Neural cell (in vitro differentiated cells): ENCODE data around the gene SFR1.

Source experiments
- EZH2 ChIP-seq: fragments of 200-600, 300-800 bp; shearing (Covaris generic), sonication (generic); IDR thresholded peaks from 2 replicates; pipeline ENCODE4 v1.6.1; 2014; ENCODE audit warnings: antibody characterized with exemption, low read length, borderline replicate concordance, mild to moderate bottlenecking; ENCODE audit not compliant: insufficient read depth, poor library complexity, severe bottlenecking
- POLR2AphosphoS5 ChIP-seq: IDR thresholded peaks from 2 replicates; pipeline ENCODE4 v1.6.1; 2012
- TAF1 ChIP-seq: IDR thresholded peaks from 2 replicates; pipeline ENCODE4 v1.6.1; 2012; ENCODE audit warnings: low read depth
- TF ChIP-seq, protein P1 (sequence below): fragments of 450-650 bp; IDR thresholded peaks from 2 replicates; pipeline ENCODE4 v1.5.1; 2014; ENCODE audit warnings: antibody characterized with exemption, mild to moderate bottlenecking, moderate library complexity; ENCODE audit not compliant: poor library complexity, severe bottlenecking
- TF ChIP-seq, protein P2 (sequence below): IDR thresholded peaks from 2 replicates; pipeline ENCODE4 v1.6.1; 2012; ENCODE audit warnings: borderline replicate concordance

DNA sequence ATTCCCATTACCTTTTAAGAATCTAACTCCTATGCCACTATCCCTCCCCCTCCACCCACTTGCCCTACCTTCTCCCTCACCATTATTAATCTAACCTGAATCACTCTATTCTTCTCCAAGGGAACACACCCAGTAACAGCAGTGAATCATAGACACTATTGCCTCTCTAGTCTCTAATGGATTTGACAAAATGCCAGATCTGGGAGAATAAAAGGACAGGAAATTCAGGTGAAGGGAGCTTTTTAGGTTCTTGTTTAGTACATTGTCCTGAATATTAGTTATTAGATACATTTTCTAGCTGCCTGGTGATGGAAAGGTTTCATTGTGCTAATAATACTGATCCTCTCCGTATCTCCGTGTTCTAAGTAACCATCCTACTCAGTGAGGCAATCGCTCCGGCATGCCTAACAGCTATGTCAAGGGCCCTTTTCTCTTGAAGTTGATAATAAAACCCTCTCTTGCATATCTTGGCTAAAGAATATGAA is 4.1 kb upstream of the SFR1 start:
- TF ChIP-seq, protein P1, sequence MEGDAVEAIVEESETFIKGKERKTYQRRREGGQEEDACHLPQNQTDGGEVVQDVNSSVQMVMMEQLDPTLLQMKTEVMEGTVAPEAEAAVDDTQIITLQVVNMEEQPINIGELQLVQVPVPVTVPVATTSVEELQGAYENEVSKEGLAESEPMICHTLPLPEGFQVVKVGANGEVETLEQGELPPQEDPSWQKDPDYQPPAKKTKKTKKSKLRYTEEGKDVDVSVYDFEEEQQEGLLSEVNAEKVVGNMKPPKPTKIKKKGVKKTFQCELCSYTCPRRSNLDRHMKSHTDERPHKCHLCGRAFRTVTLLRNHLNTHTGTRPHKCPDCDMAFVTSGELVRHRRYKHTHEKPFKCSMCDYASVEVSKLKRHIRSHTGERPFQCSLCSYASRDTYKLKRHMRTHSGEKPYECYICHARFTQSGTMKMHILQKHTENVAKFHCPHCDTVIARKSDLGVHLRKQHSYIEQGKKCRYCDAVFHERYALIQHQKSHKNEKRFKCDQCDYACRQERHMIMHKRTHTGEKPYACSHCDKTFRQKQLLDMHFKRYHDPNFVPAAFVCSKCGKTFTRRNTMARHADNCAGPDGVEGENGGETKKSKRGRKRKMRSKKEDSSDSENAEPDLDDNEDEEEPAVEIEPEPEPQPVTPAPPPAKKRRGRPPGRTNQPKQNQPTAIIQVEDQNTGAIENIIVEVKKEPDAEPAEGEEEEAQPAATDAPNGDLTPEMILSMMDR, result no peak
- TF ChIP-seq, protein P2, sequence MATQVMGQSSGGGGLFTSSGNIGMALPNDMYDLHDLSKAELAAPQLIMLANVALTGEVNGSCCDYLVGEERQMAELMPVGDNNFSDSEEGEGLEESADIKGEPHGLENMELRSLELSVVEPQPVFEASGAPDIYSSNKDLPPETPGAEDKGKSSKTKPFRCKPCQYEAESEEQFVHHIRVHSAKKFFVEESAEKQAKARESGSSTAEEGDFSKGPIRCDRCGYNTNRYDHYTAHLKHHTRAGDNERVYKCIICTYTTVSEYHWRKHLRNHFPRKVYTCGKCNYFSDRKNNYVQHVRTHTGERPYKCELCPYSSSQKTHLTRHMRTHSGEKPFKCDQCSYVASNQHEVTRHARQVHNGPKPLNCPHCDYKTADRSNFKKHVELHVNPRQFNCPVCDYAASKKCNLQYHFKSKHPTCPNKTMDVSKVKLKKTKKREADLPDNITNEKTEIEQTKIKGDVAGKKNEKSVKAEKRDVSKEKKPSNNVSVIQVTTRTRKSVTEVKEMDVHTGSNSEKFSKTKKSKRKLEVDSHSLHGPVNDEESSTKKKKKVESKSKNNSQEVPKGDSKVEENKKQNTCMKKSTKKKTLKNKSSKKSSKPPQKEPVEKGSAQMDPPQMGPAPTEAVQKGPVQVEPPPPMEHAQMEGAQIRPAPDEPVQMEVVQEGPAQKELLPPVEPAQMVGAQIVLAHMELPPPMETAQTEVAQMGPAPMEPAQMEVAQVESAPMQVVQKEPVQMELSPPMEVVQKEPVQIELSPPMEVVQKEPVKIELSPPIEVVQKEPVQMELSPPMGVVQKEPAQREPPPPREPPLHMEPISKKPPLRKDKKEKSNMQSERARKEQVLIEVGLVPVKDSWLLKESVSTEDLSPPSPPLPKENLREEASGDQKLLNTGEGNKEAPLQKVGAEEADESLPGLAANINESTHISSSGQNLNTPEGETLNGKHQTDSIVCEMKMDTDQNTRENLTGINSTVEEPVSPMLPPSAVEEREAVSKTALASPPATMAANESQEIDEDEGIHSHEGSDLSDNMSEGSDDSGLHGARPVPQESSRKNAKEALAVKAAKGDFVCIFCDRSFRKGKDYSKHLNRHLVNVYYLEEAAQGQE, result no peak
- TF ChIP-seq EZH2 (no peak), POLR2AphosphoS5 (no peak), TAF1 (no peak)
